Neural progenitor cell (in vitro differentiated cells): ENCODE results near the gene TJP1. TPM values are rescaled to one million over a fixed set of nuclear protein-coding genes. Genes with fewer than 3 reads are reported as not detected.
A peak's percentile ranks its signal among the peaks of the same experiment; 100 is the strongest.

Experiments
- DNase-seq: peaks from one replicate; pipeline ENCODE4 v3.0.0-alpha.2; 2016; ENCODE audit warnings: low spot score
- H2AFZ ChIP-seq: fragments of 200-600 bp; sonication (generic); replicated peaks from 2 replicates; pipeline ENCODE4 v1.6.1; 2016; ENCODE audit warnings: antibody characterized with exemption
- H3F3A ChIP-seq: fragments of 200-600 bp; sonication (generic); 2 replicates; pipeline ENCODE4 v1.6.1; 2016; ENCODE audit warnings: antibody characterized with exemption, low read depth
- H3K27ac ChIP-seq: fragments of 200-600 bp; sonication (generic); 2 replicates; pipeline ENCODE4 v1.5.1; 2016; ENCODE audit warnings: mild to moderate bottlenecking
- H3K27me3 ChIP-seq: fragments of 200-600 bp; sonication (generic); 2 replicates; pipeline ENCODE4 v1.6.1; 2016; ENCODE audit warnings: mild to moderate bottlenecking, moderate library complexity
- H3K36me3 ChIP-seq: fragments of 200-600 bp; sonication (generic); 2 replicates; pipeline ENCODE4 v1.5.1; 2016
- H3K4me1 ChIP-seq: fragments of 200-600 bp; sonication (generic); 2 replicates; pipeline ENCODE4 v1.6.1; 2016; ENCODE audit warnings: mixed run types
- H3K4me2 ChIP-seq: fragments of 200-600 bp; sonication (generic); 2 replicates; pipeline ENCODE4 v1.6.1; 2016
- H3K4me3 ChIP-seq: fragments of 200-600 bp; sonication (generic); 2 replicates; pipeline ENCODE4 v1.5.1; 2016
- H3K79me2 ChIP-seq: fragments of 200-600 bp; sonication (generic); 2 replicates; pipeline ENCODE4 v1.6.1; 2016; ENCODE audit warnings: low read depth
- H3K9ac ChIP-seq: fragments of 200-600 bp; sonication (generic); 2 replicates; pipeline ENCODE4 v1.6.1; 2016
- H3K9me3 ChIP-seq: fragments of 200-600 bp; sonication (generic); 2 replicates; pipeline ENCODE4 v1.5.1; 2016; ENCODE audit warnings: low read depth
- H4K20me1 ChIP-seq: fragments of 200-600 bp; sonication (generic); 2 replicates; pipeline ENCODE4 v1.6.1; 2016; ENCODE audit warnings: low read depth
- H3K27ac Mint-ChIP-seq: 3 replicates; pipeline ENCODE4 v1.8.0; 2021; ENCODE audit warnings: mixed read lengths
- H3K27me3 Mint-ChIP-seq: 2 replicates; pipeline ENCODE4 v1.8.0; 2022; ENCODE audit warnings: low read depth, mild to moderate bottlenecking, inconsistent platforms, moderate library complexity, mixed read lengths; ENCODE audit not compliant: insufficient read depth
- H3K36me3 Mint-ChIP-seq: 3 replicates; pipeline ENCODE4 v1.8.0; 2021; ENCODE audit warnings: mixed read lengths
- H3K4me1 Mint-ChIP-seq: 3 replicates; pipeline ENCODE4 v1.8.0; 2021; ENCODE audit warnings: mixed read lengths
- H3K4me3 Mint-ChIP-seq: 3 replicates; pipeline ENCODE4 v1.8.0; 2021; ENCODE audit warnings: mild to moderate bottlenecking, moderate library complexity, mixed read lengths
- H3K9me3 Mint-ChIP-seq: 3 replicates; pipeline ENCODE4 v1.8.0; 2020; ENCODE audit warnings: mixed read lengths
- CTCF ChIP-seq: fragments of 200-600 bp; sonication (generic); IDR thresholded peaks from 2 replicates; pipeline ENCODE4 v1.5.1; 2017; ENCODE audit warnings: antibody characterized with exemption, mild to moderate bottlenecking
- EZH2 ChIP-seq: fragments of 200-600 bp; sonication (generic); IDR thresholded peaks from 2 replicates; pipeline ENCODE4 v1.6.1; 2017; ENCODE audit warnings: antibody characterized with exemption, mild to moderate bottlenecking, moderate library complexity
- EZH2phosphoT487 ChIP-seq: fragments of 200-600 bp; sonication (generic); IDR thresholded peaks from 2 replicates; pipeline ENCODE4 v1.6.1; 2017; ENCODE audit warnings: antibody characterized with exemption
- total RNA-seq: library from RNA; depleted of rRNA; stranded (reverse); fragments of >200 nt; gene quantifications from 2 replicates; pipeline ENCODE4 v1.2.3, GENCODE V29; 2015; ENCODE audit warnings: low replicate concordance

The TJP1 gene
- total RNA-seq, 1 donor from 2014 or later = 126 TPM

DNA sequence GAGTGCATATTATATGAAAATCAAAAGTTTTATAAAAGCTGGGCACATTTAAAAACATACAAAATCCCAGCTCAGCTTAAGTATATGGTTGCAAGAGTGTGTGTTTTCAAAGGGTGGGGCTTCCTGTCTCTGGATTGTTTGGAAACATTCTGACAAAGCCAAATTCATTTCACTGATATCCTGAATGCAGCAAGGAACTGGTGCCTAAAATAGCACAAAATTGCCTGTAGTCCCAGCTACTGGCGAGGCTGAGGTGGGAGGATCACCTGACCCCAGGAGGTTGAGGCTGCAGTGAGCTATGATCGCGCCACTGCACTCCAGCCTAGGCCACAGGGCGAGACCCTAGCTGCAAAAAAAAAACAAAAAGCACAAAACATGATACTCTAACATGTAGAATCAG lies 13.0 kb upstream of the TJP1 start:
- no peaks in the 10 kb centered on the region for H3K4me1 Mint-ChIP-seq

GRCh38 chr15:29832709-29833108 lies 10.4 kb upstream of the TJP1 start:
- Mint-ChIP-seq H3K27ac (no peak overlapping the region), H3K4me3 (no peak overlapping the region)

More for the DNA sequence above, 13.0 kb upstream of the TJP1 start:
- Histone ChIP-seq H3K36me3 (no peaks in the 10 kb centered on the region), H3K4me1 (no peaks in the 10 kb centered on the region), H3K27me3 (no peaks in the 10 kb centered on the region), H3K27ac (no peak overlapping the region), H3K79me2 (no peaks in the 10 kb centered on the region), H3F3A (no peaks in the 10 kb centered on the region), H2AFZ (no peak overlapping the region), H4K20me1 (no peaks in the 10 kb centered on the region), H3K9me3 (no peaks in the 10 kb centered on the region), H3K9ac (no peak overlapping the region), H3K4me2 (no peak overlapping the region), H3K4me3 (no peak overlapping the region)
- Mint-ChIP-seq H3K4me3 (no peak overlapping the region), H3K27me3 (no peaks in the 10 kb centered on the region), H3K36me3 (no peaks in the 10 kb centered on the region), H3K27ac (no peak overlapping the region), H3K9me3 (no peaks in the 10 kb centered on the region)
- DNase-seq = no peak
- TF ChIP-seq EZH2 = no peak
- TF ChIP-seq EZH2phosphoT487 = no peak
- no peak for TF ChIP-seq CTCF

GRCh38 chr15:29826908-29827820 lies 4.9 kb upstream of the TJP1 start:
- Histone ChIP-seq H3K9me3 (no peaks in the 10 kb centered on the region), H3K79me2 (no peaks in the 10 kb centered on the region), H3F3A (peaks cover 9% of the 10 kb centered on the region), H4K20me1 (no peaks in the 10 kb centered on the region), H3K4me2 (no peak overlapping the region), H3K27ac (no peak overlapping the region), H3K36me3 (no peaks in the 10 kb centered on the region), H3K4me1 (no peaks in the 10 kb centered on the region), H2AFZ (peak overlapping the region; percentile 27), H3K27me3 (peaks cover 16% of the 10 kb centered on the region), H3K4me3 (no peak overlapping the region), H3K9ac (no peak overlapping the region)
- Mint-ChIP-seq H3K36me3 (no peaks in the 10 kb centered on the region), H3K27me3 (no peaks in the 10 kb centered on the region), H3K4me1 (peaks cover 8% of the 10 kb centered on the region), H3K9me3 (no peaks in the 10 kb centered on the region), H3K27ac (no peak overlapping the region), H3K4me3 (no peak overlapping the region)
- TF ChIP-seq CTCF = no peak
- no peak for TF ChIP-seq EZH2phosphoT487
- no peak for TF ChIP-seq EZH2
- DNase-seq = no peak

More at GRCh38 chr15:29832709-29833108, 10.4 kb upstream of the TJP1 start:
- no peak overlapping the region for H3K4me2 ChIP-seq
- Mint-ChIP-seq H3K27me3 (no peaks in the 10 kb centered on the region), H3K36me3 (no peaks in the 10 kb centered on the region), H3K9me3 (no peaks in the 10 kb centered on the region), H3K4me1 (no peaks in the 10 kb centered on the region)
- no peaks in the 10 kb centered on the region for H3K27me3 ChIP-seq
- no peak overlapping the region for H3K27ac ChIP-seq
- H3F3A ChIP-seq = no peaks in the 10 kb centered on the region
- no peak overlapping the region for H2AFZ ChIP-seq
- no peaks in the 10 kb centered on the region for H3K4me1 ChIP-seq
- H3K79me2 ChIP-seq = no peaks in the 10 kb centered on the region
- TF ChIP-seq EZH2phosphoT487 = no peak
- no peak for TF ChIP-seq CTCF
- no peak for TF ChIP-seq EZH2
- H3K36me3 ChIP-seq = no peaks in the 10 kb centered on the region
- H4K20me1 ChIP-seq = no peaks in the 10 kb centered on the region
- no peaks in the 10 kb centered on the region for H3K9me3 ChIP-seq
- H3K4me3 ChIP-seq = no peak overlapping the region
- no peak overlapping the region for H3K9ac ChIP-seq
- DNase-seq = no peak
